Astrocyte of the cerebellum (primary cell): ENCODE data around the gene ELOA2.

ENCODE experiments used
- DNase-seq: peaks from one replicate; pipeline ENCODE4 v3.0.0-alpha.2; 2011; ENCODE audit warnings: low read depth
- H3K4me3 ChIP-seq: 2 replicates; pipeline ENCODE4 v1.5.1; 2011; ENCODE audit warnings: mild to moderate bottlenecking, low read depth, low read length, moderate library complexity
- CTCF ChIP-seq: IDR thresholded peaks from 2 replicates; pipeline ENCODE4 v1.5.1; 2012; ENCODE audit warnings: low read length, low read depth, moderate library complexity, mild to moderate bottlenecking; ENCODE audit errors: missing control alignments
- in situ Hi-C: cut with HindIII; loops from 2 replicates; pipeline ENCODE4 v1.10.0; 2017; ENCODE audit warnings: low sequenced_read_pairs

ELOA2 gene

GRCh38 chr18:47035156-47035671, at the start of gene ELOA2:
TSS of gene ELOA2 (minus strand) at chr18:47035621. CDS start at chr18:47035264, 357 bp downstream.
- in situ Hi-C loops: no loop called here
- no peak within 1 kb of the TSS for H3K4me3 ChIP-seq
- TF ChIP-seq CTCF: no peak
- no peak for DNase-seq

GRCh38 chr18:47081578-47081977, 46.2 kb upstream of the ELOA2 start:
- DNase-seq: no peak
- no peak for TF ChIP-seq CTCF
- in situ Hi-C loops: no loop called here
- no peak overlapping the region for H3K4me3 ChIP-seq

- TF ChIP-seq CTCF: no peak
- no peak for DNase-seq
- in situ Hi-C loops: no loop called here
- no peak overlapping the region for H3K4me3 ChIP-seq
Measured at GRCh38 chr18:47080872-47081271, 45.5 kb upstream of the ELOA2 start.

- no peak for DNase-seq
- no peak for TF ChIP-seq CTCF
- in situ Hi-C loops: no loop called here
- H3K4me3 ChIP-seq: no peak overlapping the region
Measured at GRCh38 chr18:47077111-47077510, 41.7 kb upstream of the ELOA2 start.

GRCh38 chr18:47075098-47075883, 39.9 kb upstream of the ELOA2 start:
- in situ Hi-C loops: no loop called here
- no peak for TF ChIP-seq CTCF
- no peak overlapping the region for H3K4me3 ChIP-seq
- no peak for DNase-seq

- TF ChIP-seq CTCF: no peak
- in situ Hi-C loops: no loop called here
- no peak for DNase-seq
- no peak overlapping the region for H3K4me3 ChIP-seq
Measured at GRCh38 chr18:47067648-47068047, 32.2 kb upstream of the ELOA2 start.
